Suprapubic skin (tissue), 4 donors: ENCODE results near the gene EIF2B5. TPM values are rescaled to one million over a fixed set of nuclear protein-coding genes. Genes with fewer than 3 reads are reported as not detected.

Experiments
- DNase-seq, 2 donors: peaks; one replicate each; pipeline ENCODE4 v3.0.0-alpha.2; 2019; ENCODE audit warnings: low spot score in 2 of 2
- H3K27ac ChIP-seq: fragments of 200-600 bp; sonication (generic); one replicate; pipeline ENCODE4 v1.5.1; 2019
- H3K27me3 ChIP-seq: fragments of 200-600 bp; sonication (generic); one replicate; pipeline ENCODE4 v1.5.1; 2019
- H3K36me3 ChIP-seq: fragments of 200-600 bp; sonication (generic); one replicate; pipeline ENCODE4 v1.5.1; 2019
- H3K4me1 ChIP-seq: fragments of 200-600 bp; sonication (generic); one replicate; pipeline ENCODE4 v1.5.1; 2019
- H3K4me3 ChIP-seq: fragments of 200-600 bp; sonication (generic); one replicate; pipeline ENCODE4 v1.5.1; 2019; ENCODE audit warnings: mild to moderate bottlenecking
- H3K9me3 ChIP-seq: fragments of 200-600 bp; sonication (generic); one replicate; pipeline ENCODE4 v1.5.1; 2019
- CTCF ChIP-seq, 2 donors: fragments of 200-600 bp in 1 of 2; fragments of 450-650 bp in 1 of 2; sonication (generic) in 1 of 2; IDR thresholded peaks; one replicate each; pipeline ENCODE4 v1.5.1; 2016 to 2019; ENCODE audit warnings: antibody characterized with exemption in 2 of 2, mild to moderate bottlenecking in 1 of 2, moderate library complexity in 1 of 2
- EP300 ChIP-seq: sonication (generic); formaldehyde crosslinking; IDR thresholded peaks from one replicate; pipeline ENCODE4 v1.6.1; 2017; ENCODE audit warnings: antibody characterized with exemption
- POLR2A ChIP-seq, 2 donors: fragments of 450-650 bp; IDR thresholded peaks; one replicate each; pipeline ENCODE4 v1.6.1; 2017; ENCODE audit warnings: antibody characterized with exemption in 2 of 2, mild to moderate bottlenecking in 2 of 2, moderate library complexity in 2 of 2
- POLR2AphosphoS5 ChIP-seq, 3 donors: sonication (generic); formaldehyde crosslinking; IDR thresholded peaks; one replicate each; pipeline ENCODE4 v1.6.1; 2017; ENCODE audit warnings: antibody characterized with exemption in 3 of 3
- WGBS: methylation state at CpG from one replicate; pipeline ENCODE4 v1.1.5; 2018; 5-methylcytosine and 5-hydroxymethylcytosine counted together
- total RNA-seq, 4 donors: library from RNA; depleted of rRNA; stranded (reverse); fragments of >200 nt; gene quantifications; one replicate each; pipeline ENCODE4 v1.1.0, GENCODE V29; 2016

EIF2B5 gene
- total RNA-seq, 4 donors from 2014 or later: 34.6 to 70.9 (median 46.2) TPM

- H3K27me3 ChIP-seq: no peaks in the 10 kb centered on the region
- peaks cover 62% of the 10 kb centered on the region for H3K36me3 ChIP-seq
- no peak overlapping the region for H3K27ac ChIP-seq
- peaks cover 29% of the 10 kb centered on the region for H3K4me1 ChIP-seq
- WGBS: 94% methylated on average over 18 of the region's 18 CpGs
- TF ChIP-seq POLR2A (IDR thresholded peaks at IDR 0.05): no peak
- no peak for TF ChIP-seq EP300
- no peak for TF ChIP-seq POLR2AphosphoS5 (IDR thresholded peaks at IDR 0.05)
- TF ChIP-seq CTCF (IDR thresholded peaks at IDR 0.05): no peak
- no peak overlapping the region for H3K4me3 ChIP-seq
- H3K9me3 ChIP-seq: no peaks in the 10 kb centered on the region
- no peak for DNase-seq
Observed at GRCh38 chr3:184184546-184185230, 49.5 kb downstream of the EIF2B5 start.

- peaks cover 61% of the 10 kb centered on the region for H3K36me3 ChIP-seq
- WGBS: 3% methylated on average over 28 of the region's 55 CpGs
Observed at GRCh38 chr3:184185461-184186183, 50.5 kb downstream of the EIF2B5 start.

DNA sequence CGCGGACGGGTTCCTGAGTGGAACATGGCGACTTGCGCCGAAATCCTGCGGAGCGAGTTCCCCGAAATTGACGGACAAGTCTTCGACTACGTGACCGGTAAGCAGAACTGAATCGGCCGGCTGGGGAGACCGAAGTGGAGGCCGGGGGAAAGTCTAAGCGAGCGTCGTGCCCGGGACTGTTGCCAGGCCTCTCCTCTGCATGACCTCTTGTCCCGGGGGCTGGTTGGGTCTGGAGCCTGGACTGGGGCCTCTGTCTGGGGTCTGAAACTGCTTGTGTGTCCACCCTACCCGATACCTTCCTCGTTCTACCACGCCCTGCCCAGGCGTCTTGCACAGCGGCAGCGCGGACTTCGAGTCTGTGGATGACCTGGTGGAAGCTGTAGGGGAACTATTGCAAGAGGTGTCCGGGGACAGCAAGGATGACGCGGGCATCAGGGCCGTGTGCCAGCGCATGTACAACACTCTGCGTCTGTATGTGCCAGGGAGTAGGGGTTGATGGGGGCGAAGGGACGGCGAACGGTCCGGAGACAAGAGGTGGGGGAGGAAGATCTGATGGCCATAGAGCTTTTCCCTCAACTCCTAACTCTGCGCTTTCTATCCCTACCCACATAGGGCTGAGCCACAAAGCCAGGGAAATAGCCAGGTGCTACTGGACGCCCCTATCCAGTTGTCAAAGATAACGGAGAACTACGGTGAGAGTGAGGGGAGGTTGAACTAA, 51.2 kb downstream of the EIF2B5 start, which contains the start of gene ABCF3:
ABCF3 (plus strand) TSS at position 16 of the 718 bp plus-strand sequence; CDS start at position 25, 9 bp downstream.
- DNase-seq: no peak
- TF ChIP-seq EP300: no peak
- TF ChIP-seq POLR2A (IDR thresholded peaks at IDR 0.05): peak; percentile 10 to 69
- peak in 1 of 3 donors; percentile 22 for TF ChIP-seq POLR2AphosphoS5 (IDR thresholded peaks at IDR 0.05)
- TF ChIP-seq CTCF (IDR thresholded peaks at IDR 0.05): no peak
- H3K9me3 ChIP-seq: no peaks in the 10 kb centered on the region
- H3K27me3 ChIP-seq: no peaks in the 10 kb centered on the region
- H3K27ac ChIP-seq: peak within 1 kb of the TSS; percentile 70
- peaks cover 29% of the 10 kb centered on the region for H3K4me1 ChIP-seq
- peaks cover 61% of the 10 kb centered on the region for H3K36me3 ChIP-seq
- under 1% methylated on average over 39 of the region's 45 CpGs for WGBS
- H3K4me3 ChIP-seq: peak within 1 kb of the TSS; percentile 87

More at GRCh38 chr3:184185461-184186183, 50.5 kb downstream of the EIF2B5 start:
- H3K4me3 ChIP-seq: peak overlapping the region; percentile 87
- DNase-seq: peak; percentile 99 to 100
- H3K4me1 ChIP-seq: peaks cover 29% of the 10 kb centered on the region
- H3K9me3 ChIP-seq: no peaks in the 10 kb centered on the region
- no peak for TF ChIP-seq EP300
- no peak for TF ChIP-seq POLR2A (IDR thresholded peaks at IDR 0.05)
- TF ChIP-seq CTCF (IDR thresholded peaks at IDR 0.05): no peak
- TF ChIP-seq POLR2AphosphoS5 (IDR thresholded peaks at IDR 0.05): no peak
- H3K27me3 ChIP-seq: no peaks in the 10 kb centered on the region
- H3K27ac ChIP-seq: peak overlapping the region; percentile 70

DNA sequence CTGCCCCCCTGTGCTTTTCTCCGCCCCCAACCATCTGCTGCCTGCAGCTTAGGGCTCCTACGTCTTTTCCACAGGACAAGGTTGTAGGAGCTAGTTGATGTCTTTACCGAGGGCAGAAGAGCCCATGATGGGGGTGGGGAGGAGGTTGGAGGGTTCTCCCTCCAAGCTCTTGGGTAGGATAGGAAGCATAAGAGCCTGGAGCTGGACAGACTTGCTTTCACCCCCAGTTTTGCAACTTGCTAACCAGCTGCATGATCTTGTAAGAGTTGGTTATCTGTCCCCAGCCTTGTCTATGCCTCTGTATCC, 51.7 kb downstream of the EIF2B5 start:
- Histone ChIP-seq H3K27ac (no peak overlapping the region), H3K27me3 (no peaks in the 10 kb centered on the region), H3K4me3 (peak overlapping the region; percentile 87), H3K36me3 (peaks cover 61% of the 10 kb centered on the region), H3K4me1 (peaks cover 29% of the 10 kb centered on the region), H3K9me3 (no peaks in the 10 kb centered on the region)
- TF ChIP-seq EP300 (no peak), CTCF (IDR thresholded peaks at IDR 0.05) (no peak), POLR2A (IDR thresholded peaks at IDR 0.05) (no peak), POLR2AphosphoS5 (IDR thresholded peaks at IDR 0.05) (no peak)
- no peak for DNase-seq
- WGBS: 12% methylated on average over 3 of the region's 3 CpGs

DNA sequence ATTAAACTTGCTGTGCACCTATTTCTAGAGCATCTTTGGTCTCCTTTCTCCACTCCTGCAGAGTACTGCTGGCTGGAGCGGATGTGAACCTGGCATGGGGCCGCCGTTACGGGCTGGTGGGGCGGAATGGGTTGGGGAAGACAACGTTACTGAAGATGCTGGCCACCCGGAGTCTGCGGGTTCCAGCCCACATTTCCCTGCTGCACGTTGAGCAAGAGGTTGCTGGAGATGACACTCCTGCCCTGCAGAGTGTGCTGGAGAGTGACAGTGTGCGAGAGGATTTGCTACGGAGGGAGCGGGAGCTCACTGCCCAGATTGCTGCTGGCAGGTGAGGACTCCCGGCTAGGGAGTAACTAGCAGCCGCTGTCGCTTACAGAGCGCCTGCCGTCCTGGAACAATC, 52.9 kb downstream of the EIF2B5 start:
- H3K9me3 ChIP-seq: no peaks in the 10 kb centered on the region
- WGBS: 87% methylated on average over 16 of the region's 17 CpGs
- peaks cover 29% of the 10 kb centered on the region for H3K4me1 ChIP-seq
- no peaks in the 10 kb centered on the region for H3K27me3 ChIP-seq
- TF ChIP-seq POLR2AphosphoS5 (IDR thresholded peaks at IDR 0.05) (no peak), CTCF (IDR thresholded peaks at IDR 0.05) (no peak), EP300 (no peak), POLR2A (IDR thresholded peaks at IDR 0.05) (no peak)
- no peak for DNase-seq
- H3K27ac ChIP-seq: no peak overlapping the region
- peaks cover 61% of the 10 kb centered on the region for H3K36me3 ChIP-seq
- H3K4me3 ChIP-seq: no peak overlapping the region
